Thymus (tissue), 11 donors: Measurements from ENCODE around the gene ZNF207. TPM values are rescaled to one million over a fixed set of nuclear protein-coding genes. Genes with fewer than 3 reads are reported as not detected.
"Not testable (repeated sequence)": the region's sequence is repeated elsewhere in the genome, so short reads cannot be mapped to it uniquely, and the experiment has no call there.

Source experiments
- DNase-seq, 9 donors: peaks; one replicate each; pipeline ENCODE4 v3.0.0-alpha.2; 2013; ENCODE audit warnings: low spot score in 9 of 9, low read depth in 6 of 9, missing footprints in 1 of 9
- H3K27ac ChIP-seq, 2 donors: one replicate each; pipeline ENCODE4 v1.5.1; 2013; ENCODE audit warnings: control low read depth in 1 of 2, low read depth in 1 of 2, low read length in 1 of 2, mild to moderate bottlenecking in 1 of 2, moderate library complexity in 1 of 2
- H3K27me3 ChIP-seq, 2 donors: one replicate each; pipeline ENCODE4 v1.5.1; 2013; ENCODE audit warnings: low read length in 1 of 2; ENCODE audit not compliant: control insufficient read depth in 2 of 2, insufficient read depth in 1 of 2
- H3K36me3 ChIP-seq, 2 donors: one replicate each; pipeline ENCODE4 v1.5.1; 2013; ENCODE audit warnings: low read length in 1 of 2, mild to moderate bottlenecking in 1 of 2, moderate library complexity in 1 of 2; ENCODE audit not compliant: control insufficient read depth in 2 of 2, insufficient read depth in 2 of 2
- H3K4me1 ChIP-seq, 2 donors: one replicate each; pipeline ENCODE4 v1.5.1; 2013; ENCODE audit warnings: low read length in 2 of 2; ENCODE audit not compliant: control insufficient read depth in 2 of 2, insufficient read depth in 2 of 2
- H3K4me3 ChIP-seq, 2 donors: one replicate each; pipeline ENCODE4 v1.5.1; 2013; ENCODE audit warnings: low read length in 2 of 2, control low read depth in 1 of 2, mild to moderate bottlenecking in 1 of 2
- H3K9me3 ChIP-seq, 2 donors: one replicate each; pipeline ENCODE4 v1.5.1; 2013; ENCODE audit warnings: low read length in 1 of 2, mild to moderate bottlenecking in 1 of 2; ENCODE audit not compliant: control insufficient read depth in 2 of 2, insufficient read depth in 1 of 2
- WGBS: extraction: QIAGEN DNeasy Blood & Tissue Kit; methylation state at CpG from one replicate; pipeline ENCODE4 v1.1.7; 2013; 5-methylcytosine and 5-hydroxymethylcytosine counted together
- polyA plus RNA-seq: library from polyadenylated mRNA; stranded (reverse); fragments of 200-250 nt; gene quantifications from one replicate; pipeline ENCODE4 v1.2.3, GENCODE V29; 2013
- total RNA-seq: library from RNA; stranded (reverse); fragments of 120-200 nt; gene quantifications from one replicate; pipeline ENCODE4 v1.2.4, GENCODE V29; 2013
- donor health status: healthy.

Gene ZNF207
- total and polyA plus RNA-seq, 2 donors, result 75.3 to 117 TPM

- H3K27me3 ChIP-seq, result no peaks in the 10 kb centered on the region
- no peak for DNase-seq
- no peak overlapping the region for H3K27ac ChIP-seq
- no peaks in the 10 kb centered on the region for H3K4me1 ChIP-seq
- H3K36me3 ChIP-seq, result peaks cover 20% of the 10 kb centered on the region in 2 donors
- H3K4me3 ChIP-seq, result no peak overlapping the region
- no peaks in the 10 kb centered on the region for H3K9me3 ChIP-seq
Measured at GRCh38 chr17:32386844-32387243, 36.9 kb downstream of the ZNF207 start.

- WGBS, result 98% methylated on average over 14 of the region's 14 CpGs
- not testable (repeated sequence) for H3K4me3 ChIP-seq, H3K4me1 ChIP-seq, H3K9me3 ChIP-seq, H3K27ac ChIP-seq, H3K27me3 ChIP-seq, DNase-seq
- peaks cover 8 to 13% of the 10 kb centered on the region in 2 donors for H3K36me3 ChIP-seq
Measured at GRCh38 chr17:32388128-32388527, 38.2 kb downstream of the ZNF207 start.

GRCh38 chr17:32388613-32389459 lies 38.9 kb downstream of the ZNF207 start:
- no peak overlapping the region for H3K4me3 ChIP-seq
- no peaks in the 10 kb centered on the region for H3K27me3 ChIP-seq
- no peak overlapping the region for H3K27ac ChIP-seq
- H3K9me3 ChIP-seq, result no peaks in the 10 kb centered on the region
- DNase-seq, result no peak
- H3K4me1 ChIP-seq, result no peaks in the 10 kb centered on the region
- WGBS, result 97% methylated on average over 6 of the region's 6 CpGs
- peaks cover 4 to 13% of the 10 kb centered on the region in 2 donors for H3K36me3 ChIP-seq

GRCh38 chr17:32393904-32394303 lies 43.9 kb downstream of the ZNF207 start:
- peaks cover 0 to 4% of the 10 kb centered on the region in 2 donors for H3K36me3 ChIP-seq
- no peaks in the 10 kb centered on the region for H3K27me3 ChIP-seq
- no peaks in the 10 kb centered on the region for H3K4me1 ChIP-seq
- no peak overlapping the region for H3K4me3 ChIP-seq
- WGBS, result 96% methylated on average over 5 of the region's 5 CpGs
- H3K9me3 ChIP-seq, result no peaks in the 10 kb centered on the region
- DNase-seq, result no peak
- no peak overlapping the region for H3K27ac ChIP-seq

- no peaks in the 10 kb centered on the region for H3K36me3 ChIP-seq
- no peaks in the 10 kb centered on the region for H3K4me1 ChIP-seq
- H3K9me3 ChIP-seq, result no peaks in the 10 kb centered on the region
- no peaks in the 10 kb centered on the region for H3K27me3 ChIP-seq
- 98% methylated on average over 5 of the region's 5 CpGs for WGBS
- H3K4me3 ChIP-seq, result no peak overlapping the region
- H3K27ac ChIP-seq, result no peak overlapping the region
- no peak for DNase-seq
Measured at GRCh38 chr17:32396343-32396742, 46.4 kb downstream of the ZNF207 start.

GRCh38 chr17:32398946-32399345 lies 49.0 kb downstream of the ZNF207 start:
- no peaks in the 10 kb centered on the region for H3K36me3 ChIP-seq

GRCh38 chr17:32410085-32410484 lies 60.1 kb downstream of the ZNF207 start:
- not testable (repeated sequence) for H3K36me3 ChIP-seq, H3K9me3 ChIP-seq
- 100% methylated on average over 3 of the region's 3 CpGs for WGBS

More at GRCh38 chr17:32398946-32399345, 49.0 kb downstream of the ZNF207 start:
- no peaks in the 10 kb centered on the region for H3K9me3 ChIP-seq
- H3K27ac ChIP-seq, result no peak overlapping the region
- no peak for DNase-seq
- H3K27me3 ChIP-seq, result no peaks in the 10 kb centered on the region
- no peak overlapping the region for H3K4me3 ChIP-seq
- H3K4me1 ChIP-seq, result no peaks in the 10 kb centered on the region

GRCh38 chr17:32426894-32427293 lies 76.9 kb downstream of the ZNF207 start:
- no peak for DNase-seq
- Histone ChIP-seq H3K27me3 (no peaks in the 10 kb centered on the region), H3K36me3 (no peaks in the 10 kb centered on the region), H3K4me1 (no peaks in the 10 kb centered on the region), H3K4me3 (no peak overlapping the region), H3K9me3 (peaks cover 4 to 8% of the 10 kb centered on the region in 2 donors), H3K27ac (no peak overlapping the region)
- 91% methylated on average over 4 of the region's 4 CpGs for WGBS

More at GRCh38 chr17:32410085-32410484, 60.1 kb downstream of the ZNF207 start:
- not testable (repeated sequence) for H3K4me1 ChIP-seq, DNase-seq, H3K4me3 ChIP-seq, H3K27ac ChIP-seq, H3K27me3 ChIP-seq

- Histone ChIP-seq H3K4me1 (no peaks in the 10 kb centered on the region), H3K9me3 (peaks cover 4 to 8% of the 10 kb centered on the region in 2 donors)
- 95% methylated on average over 2 of the region's 2 CpGs for WGBS
Measured at GRCh38 chr17:32429598-32429997, 79.6 kb downstream of the ZNF207 start.

More at GRCh38 chr17:32429598-32429997, 79.6 kb downstream of the ZNF207 start:
- H3K27ac ChIP-seq, result no peak overlapping the region
- no peak for DNase-seq
- H3K36me3 ChIP-seq, result no peaks in the 10 kb centered on the region
- H3K27me3 ChIP-seq, result no peaks in the 10 kb centered on the region
- no peak overlapping the region for H3K4me3 ChIP-seq
